AG20443 (cell line): ENCODE measurements around the gene DGKD.

Experiments
- DNase-seq: peaks from one replicate; pipeline ENCODE4 v3.0.0; 2012; ENCODE audit warnings: low spot score, mixed read lengths

DGKD gene

GRCh38 chr2:233336541-233336940 is 17.8 kb upstream of the DGKD start:
- DNase-seq, result no peak

- DNase-seq, result no peak
These were observed 16.2 kb upstream of the DGKD start for GRCh38 chr2:233338046-233338445.

- no peak for DNase-seq
These were observed 15.4 kb upstream of the DGKD start for GRCh38 chr2:233338812-233339368.

- DNase-seq, result no peak
These were observed 14.9 kb upstream of the DGKD start for GRCh38 chr2:233339427-233339826.

DNA sequence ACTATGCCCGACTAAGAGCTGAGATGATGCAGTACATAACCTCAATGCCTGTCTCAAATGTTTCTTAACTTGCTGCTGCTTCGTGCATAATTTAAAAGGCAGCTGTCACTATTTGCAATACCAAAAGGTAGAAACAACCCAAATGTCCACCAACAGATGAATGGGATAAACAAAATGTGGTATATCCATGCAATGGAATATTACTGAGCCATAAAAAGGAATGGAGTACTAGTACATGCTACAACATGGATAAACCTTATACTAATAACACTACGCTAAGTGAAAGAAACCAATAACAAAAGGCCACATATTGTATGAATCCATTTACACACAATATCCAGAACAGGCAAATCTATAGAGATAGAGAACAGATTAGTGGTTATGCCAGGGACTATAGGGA is 13.0 kb upstream of the DGKD start:
- DNase-seq, result no peak

DNA sequence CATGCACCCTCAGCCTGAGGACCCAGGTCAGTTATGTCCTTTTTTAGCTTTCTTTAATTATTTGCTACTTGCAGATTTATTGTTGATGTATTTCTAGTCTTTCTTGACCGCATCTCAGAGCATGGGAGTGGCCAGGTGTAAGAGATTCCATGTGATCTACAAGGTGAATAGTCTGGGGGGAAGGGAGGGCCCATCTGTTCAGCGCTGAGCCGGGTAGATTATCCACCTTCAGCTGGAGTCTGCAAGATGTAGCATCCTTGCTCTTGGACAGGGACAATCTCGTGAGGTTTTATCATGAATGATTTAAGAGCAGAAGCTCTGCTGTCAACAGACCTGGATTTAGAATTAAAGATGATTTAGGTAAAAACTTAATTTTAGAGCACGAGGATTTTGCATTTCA is 12.0 kb upstream of the DGKD start:
- no peak for DNase-seq

GRCh38 chr2:233343171-233343705 is 11.1 kb upstream of the DGKD start:
- DNase-seq, result no peak

- no peak for DNase-seq
These were observed 7.9 kb upstream of the DGKD start for GRCh38 chr2:233346376-233346775.

DNA sequence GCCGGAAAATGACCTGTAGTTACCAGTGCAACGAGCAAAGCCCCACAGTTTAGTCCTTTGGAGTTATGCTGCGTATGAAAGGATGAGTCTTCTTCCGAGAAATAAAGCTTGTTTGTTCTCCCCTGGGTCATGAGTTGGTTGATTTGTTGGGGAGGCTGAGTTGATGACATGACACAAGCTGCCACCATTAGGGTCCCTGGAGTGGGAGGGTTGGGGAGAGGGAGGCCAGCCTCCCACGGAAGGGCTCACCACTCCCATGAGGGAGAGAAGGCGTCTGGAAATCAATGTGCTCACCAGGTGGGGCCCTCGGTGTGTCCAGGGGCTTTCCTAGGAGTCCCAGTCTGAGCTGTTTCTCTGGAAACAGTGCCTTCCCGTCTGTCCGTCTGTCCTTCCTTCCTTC is 7.4 kb upstream of the DGKD start:
- no peak for DNase-seq

DNA sequence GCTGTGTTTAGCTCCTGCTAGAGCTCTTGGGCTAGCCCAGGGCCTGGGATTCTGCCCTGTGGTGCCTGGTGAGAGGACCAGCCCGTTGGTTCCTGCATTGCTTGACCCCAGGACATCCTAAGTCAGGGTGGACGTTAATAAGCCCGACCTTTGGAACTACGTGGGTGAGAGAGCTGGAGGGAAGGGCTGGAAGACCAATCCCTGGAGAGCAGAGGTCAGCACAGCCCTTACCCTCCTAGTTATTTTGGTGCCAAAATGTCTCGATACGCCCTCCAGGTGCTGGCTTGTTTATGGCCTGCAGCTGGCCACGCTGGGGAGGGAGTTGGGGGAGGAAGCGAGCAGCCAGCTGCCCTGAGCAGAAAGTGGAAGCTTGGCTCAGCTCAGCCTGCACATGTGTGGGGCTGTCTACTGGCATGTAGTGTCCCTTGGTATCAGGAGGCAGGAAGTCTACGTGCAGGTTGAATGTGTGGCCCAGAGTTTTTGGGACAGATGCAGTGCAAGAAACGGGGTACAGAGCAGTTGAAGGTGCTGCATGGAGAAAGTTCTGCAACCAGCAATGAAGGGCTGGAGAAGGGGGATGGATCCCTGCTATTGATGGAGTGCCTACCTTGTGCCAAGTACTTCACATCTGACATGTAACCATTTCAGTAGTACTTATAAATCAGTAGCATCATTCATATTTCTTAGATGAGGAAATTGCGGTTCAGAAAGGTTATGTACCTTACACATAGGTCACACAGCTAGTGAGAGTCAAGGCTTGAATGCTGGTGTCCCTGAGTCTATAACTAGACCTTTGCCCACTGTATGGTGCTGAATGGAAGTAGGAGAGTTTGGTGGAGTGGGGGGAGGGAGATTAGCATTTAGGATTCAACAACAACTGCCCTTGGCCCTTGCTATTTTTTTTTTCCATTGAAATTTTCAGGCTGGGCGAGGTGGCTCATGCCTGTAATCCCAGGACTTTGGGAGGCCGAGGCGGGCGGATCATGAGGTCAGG is 5.0 kb upstream of the DGKD start:
- no peak for DNase-seq

DNA sequence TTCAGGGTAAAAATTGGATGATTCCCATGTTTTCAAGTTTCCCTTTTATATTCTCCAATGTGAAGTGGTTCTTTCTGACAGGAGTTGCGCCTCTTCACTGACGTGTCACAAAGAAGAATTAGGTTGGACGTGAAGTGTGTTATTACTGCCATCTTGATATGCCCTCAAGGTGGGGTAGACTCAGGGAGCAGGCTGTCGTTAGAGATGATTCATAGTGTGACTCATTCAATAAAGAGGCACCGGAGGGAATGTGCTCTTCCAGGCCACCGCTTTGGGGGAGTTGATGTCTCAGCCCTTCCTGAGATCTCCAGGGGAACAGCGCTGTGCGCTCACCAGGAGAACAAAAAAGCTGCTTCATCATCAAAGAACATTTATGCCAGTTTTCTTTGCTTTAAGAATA is 3.6 kb upstream of the DGKD start:
- peak; percentile 90 for DNase-seq

- DNase-seq, result no peak
These were observed 2.9 kb upstream of the DGKD start for GRCh38 chr2:233351423-233351822.

DNA sequence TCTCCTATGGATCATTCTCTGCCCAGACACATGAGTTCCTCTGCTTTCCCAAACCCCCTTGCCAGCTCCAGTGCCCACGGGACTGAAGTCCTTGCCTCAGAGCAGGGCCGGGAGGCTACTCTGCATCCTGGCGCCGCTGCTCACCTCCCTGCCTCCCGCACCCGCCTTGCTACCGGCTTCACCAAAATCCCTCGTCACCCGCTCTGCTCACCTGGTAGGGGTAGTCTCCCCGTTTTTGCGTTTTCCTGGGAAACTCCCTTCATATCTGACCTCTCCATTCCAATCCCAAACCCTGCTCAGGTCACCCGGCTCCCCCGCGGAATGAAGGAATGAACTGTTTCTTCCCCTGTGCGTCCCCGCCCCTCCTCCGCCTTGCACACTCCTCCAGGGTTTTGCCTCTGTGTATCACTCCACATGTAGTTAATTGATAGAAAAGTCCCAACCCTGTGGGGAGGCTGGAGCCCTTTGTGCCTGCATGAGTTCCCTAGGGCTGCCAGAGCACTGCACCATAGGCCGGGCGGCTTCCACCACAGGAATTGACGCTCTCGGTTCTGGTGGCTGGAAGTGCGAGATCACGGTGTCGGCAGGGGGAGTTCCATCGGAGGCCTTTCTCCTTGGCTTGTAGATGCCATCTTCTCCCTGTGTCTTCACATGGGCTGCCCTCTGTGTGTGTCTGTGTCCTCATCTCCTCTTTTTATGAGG is 2.0 kb upstream of the DGKD start:
- no peak for DNase-seq

DNA sequence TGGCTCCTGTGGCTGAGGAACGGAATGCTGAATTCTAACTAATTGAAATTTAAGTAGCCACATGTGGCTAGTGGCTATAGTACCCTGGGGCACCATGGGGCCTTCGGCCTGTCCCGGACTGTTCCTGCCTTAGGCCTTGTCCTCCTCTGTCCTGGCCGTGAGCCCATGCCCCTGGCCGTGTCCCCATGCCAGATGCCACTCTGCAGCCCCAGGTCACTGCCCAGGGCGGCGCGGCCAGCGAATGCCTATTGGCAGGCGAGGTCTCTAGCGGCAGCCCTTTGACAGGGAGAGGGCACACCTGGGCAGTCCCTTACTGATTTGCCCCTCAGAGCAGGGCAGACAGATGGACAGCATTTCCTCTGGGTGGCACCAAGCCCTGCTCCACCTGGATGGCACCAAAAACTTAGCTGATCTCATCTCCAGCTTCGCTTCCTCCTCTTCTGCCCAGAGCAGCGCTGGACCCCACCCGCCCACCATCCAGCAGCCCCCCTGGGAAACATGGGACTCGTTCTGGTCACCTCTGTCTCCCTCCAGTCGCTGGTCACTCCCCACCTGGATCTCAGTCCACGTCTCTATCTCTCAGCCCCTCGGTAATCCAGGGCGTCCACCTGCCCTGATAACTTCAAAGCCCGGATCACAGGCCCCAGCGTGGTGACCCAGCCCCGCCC is 1.1 kb upstream of the DGKD start:
- DNase-seq, result no peak

DNA sequence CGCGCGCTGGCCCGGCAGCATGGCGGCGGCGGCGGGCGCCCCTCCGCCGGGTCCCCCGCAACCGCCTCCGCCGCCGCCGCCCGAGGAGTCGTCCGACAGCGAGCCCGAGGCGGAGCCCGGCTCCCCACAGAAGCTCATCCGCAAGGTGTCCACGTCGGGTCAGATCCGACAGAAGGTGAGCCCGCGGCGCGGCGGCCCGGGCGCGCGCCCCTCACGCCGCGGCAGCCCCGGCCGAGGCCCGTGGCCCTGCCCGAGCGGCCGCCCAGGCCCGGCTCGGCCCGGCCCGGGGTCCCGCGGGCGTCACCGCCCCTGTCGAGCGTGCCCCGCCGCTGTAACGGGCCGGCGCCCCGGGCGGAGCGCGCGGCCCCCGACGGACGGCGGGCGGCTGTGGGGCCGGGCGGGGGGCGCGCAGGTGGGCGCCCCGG is 218 bp downstream of the DGKD start:
- no peak for DNase-seq

DNA sequence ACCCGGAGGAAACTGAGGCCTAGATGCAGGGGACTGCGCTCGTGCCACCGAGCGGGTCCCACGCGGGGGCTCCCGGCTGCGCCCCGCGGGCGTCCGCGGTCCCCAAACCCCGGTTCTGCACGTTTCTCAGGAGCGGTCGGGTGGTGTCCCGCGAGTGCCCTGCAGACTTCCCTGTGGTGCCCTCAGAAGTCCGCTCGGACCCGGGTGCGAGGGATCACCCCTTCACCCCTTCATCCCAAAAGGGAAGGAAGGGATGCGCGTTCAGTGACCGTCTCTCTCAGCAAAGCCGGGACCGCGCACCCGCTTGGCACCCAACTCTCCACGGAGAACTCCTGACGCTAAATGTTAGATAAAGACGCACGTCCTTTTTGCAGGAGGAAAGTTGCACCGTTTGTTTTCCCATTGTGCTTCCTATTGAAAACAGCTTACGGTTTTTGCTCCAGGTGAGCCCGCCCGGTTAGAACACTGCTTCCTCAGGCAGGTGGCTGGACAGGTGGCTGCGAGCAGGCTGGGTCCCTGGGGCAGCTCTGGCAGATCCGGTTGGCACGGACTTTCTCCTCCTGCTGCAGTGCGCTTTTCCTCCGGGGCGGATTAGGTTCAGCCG is 779 bp downstream of the DGKD start:
- peak; percentile 47 for DNase-seq

GRCh38 chr2:233355916-233356315 is 1.6 kb downstream of the DGKD start:
- DNase-seq, result no peak

GRCh38 chr2:233356546-233357308 is 2.4 kb downstream of the DGKD start:
- DNase-seq, result no peak

DNA sequence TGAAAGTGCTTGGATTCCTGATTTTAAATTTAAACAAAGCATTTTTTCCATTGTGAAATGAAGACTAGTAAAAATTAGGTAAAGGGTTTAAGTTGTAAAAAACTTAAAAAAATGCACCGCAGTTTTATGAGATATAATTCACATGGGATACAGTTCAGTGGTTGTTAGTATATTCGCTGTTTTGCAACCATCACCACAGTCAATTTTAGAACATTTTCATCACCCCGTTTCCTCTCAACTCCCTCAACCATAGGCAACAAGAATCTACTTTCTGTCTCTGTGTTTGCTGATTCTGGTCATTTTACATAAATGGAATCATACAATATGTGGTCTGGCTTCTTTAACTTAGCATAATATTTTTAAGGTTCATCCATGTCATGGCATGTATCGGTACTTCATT is 4.0 kb downstream of the DGKD start:
- no peak for DNase-seq

GRCh38 chr2:233358947-233359346 is 4.7 kb downstream of the DGKD start:
- DNase-seq, result no peak

GRCh38 chr2:233359823-233360222 is 5.5 kb downstream of the DGKD start:
- DNase-seq, result no peak
